Measurements from ENCODE around the gene KLHDC7B.
A peak's percentile ranks its signal among the peaks of the same experiment; 100 is the strongest.

The KLHDC7B gene

GRCh38 chr22:50506611-50507420 lies 38.9 kb upstream of the KLHDC7B start:
- Histone ChIP-seq H3K4me3 (replicated peaks; ENCODE audit: insufficient read depth, low read length) (peak overlapping the region; percentile 81), H3K27ac (replicated peaks) (peak overlapping the region; percentile 89), H3K27me3 (ENCODE audit: insufficient read depth, poor library complexity, severe bottlenecking) (no peaks in the 10 kb centered on the region)
- DNase-seq (ENCODE audit: low read depth in 1 of 2, low spot score in 1 of 2) = no peak
- TF ChIP-seq POLR2AphosphoS5 (IDR thresholded peaks at IDR 0.05; ENCODE audit: low read depth) (no peak), GABPA (IDR thresholded peaks at IDR 0.05; ENCODE audit: low read depth) (no peak), CTCF (IDR thresholded peaks at IDR 0.05; ENCODE audit: insufficient read depth, low read length) (no peak), SPI1 (IDR thresholded peaks at IDR 0.05; ENCODE audit: borderline replicate concordance, low read depth) (no peak)
- TF ChIP-seq, protein P1, sequence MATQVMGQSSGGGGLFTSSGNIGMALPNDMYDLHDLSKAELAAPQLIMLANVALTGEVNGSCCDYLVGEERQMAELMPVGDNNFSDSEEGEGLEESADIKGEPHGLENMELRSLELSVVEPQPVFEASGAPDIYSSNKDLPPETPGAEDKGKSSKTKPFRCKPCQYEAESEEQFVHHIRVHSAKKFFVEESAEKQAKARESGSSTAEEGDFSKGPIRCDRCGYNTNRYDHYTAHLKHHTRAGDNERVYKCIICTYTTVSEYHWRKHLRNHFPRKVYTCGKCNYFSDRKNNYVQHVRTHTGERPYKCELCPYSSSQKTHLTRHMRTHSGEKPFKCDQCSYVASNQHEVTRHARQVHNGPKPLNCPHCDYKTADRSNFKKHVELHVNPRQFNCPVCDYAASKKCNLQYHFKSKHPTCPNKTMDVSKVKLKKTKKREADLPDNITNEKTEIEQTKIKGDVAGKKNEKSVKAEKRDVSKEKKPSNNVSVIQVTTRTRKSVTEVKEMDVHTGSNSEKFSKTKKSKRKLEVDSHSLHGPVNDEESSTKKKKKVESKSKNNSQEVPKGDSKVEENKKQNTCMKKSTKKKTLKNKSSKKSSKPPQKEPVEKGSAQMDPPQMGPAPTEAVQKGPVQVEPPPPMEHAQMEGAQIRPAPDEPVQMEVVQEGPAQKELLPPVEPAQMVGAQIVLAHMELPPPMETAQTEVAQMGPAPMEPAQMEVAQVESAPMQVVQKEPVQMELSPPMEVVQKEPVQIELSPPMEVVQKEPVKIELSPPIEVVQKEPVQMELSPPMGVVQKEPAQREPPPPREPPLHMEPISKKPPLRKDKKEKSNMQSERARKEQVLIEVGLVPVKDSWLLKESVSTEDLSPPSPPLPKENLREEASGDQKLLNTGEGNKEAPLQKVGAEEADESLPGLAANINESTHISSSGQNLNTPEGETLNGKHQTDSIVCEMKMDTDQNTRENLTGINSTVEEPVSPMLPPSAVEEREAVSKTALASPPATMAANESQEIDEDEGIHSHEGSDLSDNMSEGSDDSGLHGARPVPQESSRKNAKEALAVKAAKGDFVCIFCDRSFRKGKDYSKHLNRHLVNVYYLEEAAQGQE (IDR thresholded peaks at IDR 0.05; ENCODE audit: insufficient replicate concordance, low read depth) = no peak

- Histone ChIP-seq H3K27ac (replicated peaks) (peak within 1 kb of the TSS; percentile 91), H3K4me3 (replicated peaks; ENCODE audit: insufficient read depth, low read length) (peak within 1 kb of the TSS; percentile 81), H3K27me3 (ENCODE audit: insufficient read depth, poor library complexity, severe bottlenecking) (no peaks in the 10 kb centered on the region)
- peak; percentile 67 to 85 for DNase-seq (ENCODE audit: low read depth in 1 of 2, low spot score in 1 of 2)
- TF ChIP-seq POLR2AphosphoS5 (IDR thresholded peaks at IDR 0.05; ENCODE audit: low read depth) (peak; percentile 8; the same call in 1 of the 2 replicates), CTCF (IDR thresholded peaks at IDR 0.05; ENCODE audit: insufficient read depth, low read length) (no peak), SPI1 (IDR thresholded peaks at IDR 0.05; ENCODE audit: borderline replicate concordance, low read depth) (no peak)
Measured at GRCh38 chr22:50507421-50507990, 38.2 kb upstream of the KLHDC7B start, which contains the start of gene LMF2. TSS of gene LMF2 (minus strand) at chr22:50507702. CDS start at chr22:50507675, 27 bp downstream.

- Histone ChIP-seq H3K4me3 (replicated peaks; ENCODE audit: insufficient read depth, low read length) (peak within 1 kb of the TSS; percentile 81), H3K27ac (replicated peaks) (peak within 1 kb of the TSS; percentile 91), H3K27me3 (ENCODE audit: insufficient read depth, poor library complexity, severe bottlenecking) (no peaks in the 10 kb centered on the region)
- TF ChIP-seq POLR2AphosphoS5 (IDR thresholded peaks at IDR 0.05; ENCODE audit: low read depth) = peak; percentile 87
- no peak for TF ChIP-seq CTCF (IDR thresholded peaks at IDR 0.05; ENCODE audit: insufficient read depth, low read length)
- TF ChIP-seq, protein P1 (IDR thresholded peaks at IDR 0.05; ENCODE audit: insufficient replicate concordance, low read depth) = peak; percentile 65
- TF ChIP-seq GABPA (IDR thresholded peaks at IDR 0.05; ENCODE audit: low read depth) = peak; percentile 46; the same call in 1 of the 2 replicates
- peak; percentile 92 to 96 for DNase-seq (ENCODE audit: low read depth in 1 of 2, low spot score in 1 of 2)
Measured at GRCh38 chr22:50507991-50508884, 37.5 kb upstream of the KLHDC7B start, which contains the start of gene NCAPH2. TSS of gene NCAPH2 (plus strand) at chr22:50508224. CDS start at chr22:50508338, 114 bp downstream.

Measured in HL-60 (cell line).